KBM-7 (cell line): ENCODE data around the gene TAS2R30.

Source experiments
- DNase-seq: peaks from one replicate; pipeline ENCODE4 v3.0.0-alpha.2; 2015
- in situ Hi-C: fragments of 300-500 bp; cut with MboI; formaldehyde crosslinking; loops from 2 replicates; pipeline ENCODE4 v1.14.3; 2020; ENCODE audit warnings: low sequenced_read_pairs, low pct_unique_long_range_greater_than_20kb, mixed read lengths

Gene TAS2R30

GRCh38 chr12:11134305-11134704 lies at the start of gene TAS2R30:
TSS of gene TAS2R30 (minus strand) at chr12:11134644. CDS start at chr12:11134244, 400 bp downstream.
- in situ Hi-C loops, result no loop called here
- DNase-seq, result no peak

GRCh38 chr12:11183011-11183410 lies 48.6 kb upstream of the TAS2R30 start:
- in situ Hi-C loops, result loop anchor here (25.0 kb wide), 1 partner anchor 421 kb away; no protein-coding TSS in a partner anchor
- DNase-seq, result no peak

GRCh38 chr12:11182529-11182928 lies 48.1 kb upstream of the TAS2R30 start:
- in situ Hi-C loops, result loop anchor here (25.0 kb wide), 1 partner anchor 420 kb away; no protein-coding TSS in a partner anchor
- no peak for DNase-seq

GRCh38 chr12:11178250-11178649 lies 43.8 kb upstream of the TAS2R30 start:
- in situ Hi-C loops, result loop anchor here (25.0 kb wide), 1 partner anchor 416 kb away; no protein-coding TSS in a partner anchor
- no peak for DNase-seq

- in situ Hi-C loops, result no loop called here
- no peak for DNase-seq
Measured at GRCh38 chr12:11174022-11174421, 39.6 kb upstream of the TAS2R30 start.

GRCh38 chr12:11171969-11172675 lies 37.7 kb upstream of the TAS2R30 start:
- in situ Hi-C loops, result no loop called here
- no peak for DNase-seq

GRCh38 chr12:11171145-11171968 lies 36.9 kb upstream of the TAS2R30 start, which contains the start of gene SMIM10L1:
TSS of gene SMIM10L1 (plus strand) at chr12:11171194. CDS start at chr12:11171357, 163 bp downstream.
- in situ Hi-C loops, result no loop called here

GRCh38 chr12:11170810-11171144 lies 36.3 kb upstream of the TAS2R30 start:
- in situ Hi-C loops, result no loop called here
- DNase-seq, result no peak

More at GRCh38 chr12:11171145-11171968, 36.9 kb upstream of the TAS2R30 start, which contains the start of gene SMIM10L1:
- peak; percentile 92 for DNase-seq

- in situ Hi-C loops, result no loop called here
- no peak for DNase-seq
Measured at GRCh38 chr12:11166300-11166699, 31.9 kb upstream of the TAS2R30 start.

GRCh38 chr12:11164384-11164783 lies 29.9 kb upstream of the TAS2R30 start:
- in situ Hi-C loops, result no loop called here
- DNase-seq, result no peak

- DNase-seq, result no peak
- in situ Hi-C loops, result no loop called here
Measured at GRCh38 chr12:11162502-11162901, 28.1 kb upstream of the TAS2R30 start.

- no peak for DNase-seq
- in situ Hi-C loops, result no loop called here
Measured at GRCh38 chr12:11158885-11159444, 24.5 kb upstream of the TAS2R30 start.

GRCh38 chr12:11154400-11154925 lies 20.0 kb upstream of the TAS2R30 start:
- in situ Hi-C loops, result no loop called here
- DNase-seq, result no peak

GRCh38 chr12:11152725-11153124 lies 18.3 kb upstream of the TAS2R30 start:
- no peak for DNase-seq

GRCh38 chr12:11150832-11151231 lies 16.4 kb upstream of the TAS2R30 start:
- in situ Hi-C loops, result no loop called here
- DNase-seq, result no peak

More at GRCh38 chr12:11152725-11153124, 18.3 kb upstream of the TAS2R30 start:
- in situ Hi-C loops, result no loop called here

GRCh38 chr12:11147420-11147819 lies 13.0 kb upstream of the TAS2R30 start:
- no peak for DNase-seq
- in situ Hi-C loops, result no loop called here

- DNase-seq, result no peak
- in situ Hi-C loops, result no loop called here
Measured at GRCh38 chr12:11144297-11144696, 9.9 kb upstream of the TAS2R30 start.

- in situ Hi-C loops, result no loop called here
- no peak for DNase-seq
Measured at GRCh38 chr12:11143352-11143751, 8.9 kb upstream of the TAS2R30 start.

- no peak for DNase-seq
- in situ Hi-C loops, result no loop called here
Measured at GRCh38 chr12:11136075-11136474, 1.6 kb upstream of the TAS2R30 start.

- DNase-seq, result no peak
- in situ Hi-C loops, result no loop called here
Measured at GRCh38 chr12:11133816-11134215, 628 bp downstream of the TAS2R30 start.
